Skeletal muscle satellite cell (primary cell): ENCODE results near the gene PALM3.

Source experiments
- H3K27me3 ChIP-seq: 2 replicates; pipeline ENCODE4 v1.7.0; 2013; ENCODE audit warnings: low read length; ENCODE audit not compliant: control insufficient read depth, insufficient read depth
- H3K36me3 ChIP-seq: 2 replicates; pipeline ENCODE4 v1.7.0; 2013; ENCODE audit warnings: mild to moderate bottlenecking, control low read depth, low read length; ENCODE audit not compliant: insufficient read depth
- H3K4me1 ChIP-seq: 2 replicates; pipeline ENCODE4 v1.7.0; 2013; ENCODE audit warnings: low read length; ENCODE audit not compliant: control insufficient read depth, insufficient read depth
- H3K4me2 ChIP-seq: 2 replicates; pipeline ENCODE4 v1.7.0; 2013; ENCODE audit warnings: mild to moderate bottlenecking, low read length
- H3K4me3 ChIP-seq: 2 replicates; pipeline ENCODE4 v1.7.0; 2013; ENCODE audit warnings: low read length
- H3K9ac ChIP-seq: 2 replicates; pipeline ENCODE4 v1.7.0; 2013; ENCODE audit warnings: mild to moderate bottlenecking, low read depth, low read length, moderate library complexity
- H3K9me3 ChIP-seq: replicated peaks from 2 replicates; pipeline ENCODE4 v1.7.0; 2013; ENCODE audit warnings: mild to moderate bottlenecking, control low read depth, low read length

The PALM3 gene

DNA sequence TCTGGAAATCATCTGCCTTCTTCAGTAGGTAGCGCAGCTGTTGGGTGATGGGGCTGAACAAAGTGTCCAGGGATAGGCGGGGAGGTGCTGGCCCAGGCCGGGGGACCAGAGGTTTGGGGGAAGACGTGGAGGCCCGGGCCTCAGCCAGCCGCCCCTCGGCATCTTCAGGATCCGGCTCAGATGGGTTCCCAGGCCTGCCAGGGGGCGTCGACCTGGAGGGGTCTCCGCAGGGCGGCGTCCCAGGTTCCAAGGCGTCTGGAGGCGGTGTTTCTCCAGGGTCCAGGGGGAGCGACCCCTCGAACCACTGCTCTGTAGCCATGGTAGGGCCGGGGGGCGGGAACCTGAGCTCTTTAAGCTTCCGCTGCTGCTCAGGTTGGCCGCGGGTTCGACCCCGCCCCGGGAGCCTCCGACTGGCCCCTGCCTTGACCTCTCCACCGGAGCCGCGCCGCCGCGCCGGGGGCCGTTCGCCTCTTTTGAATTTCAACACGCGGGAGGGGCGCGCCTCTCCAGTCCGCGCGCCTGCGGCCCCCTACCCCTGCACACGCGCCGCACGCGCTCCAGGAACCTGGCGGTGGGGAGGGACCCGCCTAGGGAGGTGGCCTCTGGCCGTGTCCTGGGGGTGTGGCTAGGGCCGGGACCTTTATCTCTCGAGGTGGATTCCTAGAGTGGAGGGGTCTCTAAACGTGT is 23.6 kb upstream of the PALM3 start, which contains the start of gene C19orf67:
TSS of gene C19orf67 (minus strand) at position 475 of the 687 bp plus-strand sequence. CDS start at position 319, 156 bp downstream.
- Histone ChIP-seq H3K9me3 (no peaks in the 10 kb centered on the region), H3K27me3 (no peaks in the 10 kb centered on the region), H3K9ac (no peak within 1 kb of the TSS)

DNA sequence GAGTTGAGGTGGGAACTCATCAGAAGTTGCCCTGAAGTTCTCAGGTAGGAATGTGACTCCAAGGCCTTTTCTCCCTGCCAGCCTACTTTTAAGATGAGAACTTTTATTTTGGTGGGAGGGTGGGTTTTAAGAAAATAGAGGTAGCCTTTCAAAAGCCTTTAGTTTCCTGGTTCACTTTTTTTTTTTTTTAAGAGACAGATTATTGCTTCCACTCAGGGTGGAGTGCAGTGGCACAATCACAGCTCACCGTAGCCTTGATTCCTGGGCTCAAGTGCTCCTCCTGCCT is 20.7 kb upstream of the PALM3 start:
- Histone ChIP-seq H3K9me3 (no peaks in the 10 kb centered on the region), H3K9ac (peak overlapping the region; percentile 88), H3K4me1 (peaks cover 11% of the 10 kb centered on the region), H3K27me3 (no peaks in the 10 kb centered on the region), H3K4me3 (peak overlapping the region; percentile 86), H3K36me3 (peaks cover 3% of the 10 kb centered on the region), H3K4me2 (peak overlapping the region; percentile 99)

More for the DNA sequence above, 23.6 kb upstream of the PALM3 start, which contains the start of gene C19orf67:
- Histone ChIP-seq H3K4me2 (no peak within 1 kb of the TSS), H3K36me3 (peaks cover 14% of the 10 kb centered on the region), H3K4me1 (peaks cover 12% of the 10 kb centered on the region), H3K4me3 (no peak within 1 kb of the TSS)

DNA sequence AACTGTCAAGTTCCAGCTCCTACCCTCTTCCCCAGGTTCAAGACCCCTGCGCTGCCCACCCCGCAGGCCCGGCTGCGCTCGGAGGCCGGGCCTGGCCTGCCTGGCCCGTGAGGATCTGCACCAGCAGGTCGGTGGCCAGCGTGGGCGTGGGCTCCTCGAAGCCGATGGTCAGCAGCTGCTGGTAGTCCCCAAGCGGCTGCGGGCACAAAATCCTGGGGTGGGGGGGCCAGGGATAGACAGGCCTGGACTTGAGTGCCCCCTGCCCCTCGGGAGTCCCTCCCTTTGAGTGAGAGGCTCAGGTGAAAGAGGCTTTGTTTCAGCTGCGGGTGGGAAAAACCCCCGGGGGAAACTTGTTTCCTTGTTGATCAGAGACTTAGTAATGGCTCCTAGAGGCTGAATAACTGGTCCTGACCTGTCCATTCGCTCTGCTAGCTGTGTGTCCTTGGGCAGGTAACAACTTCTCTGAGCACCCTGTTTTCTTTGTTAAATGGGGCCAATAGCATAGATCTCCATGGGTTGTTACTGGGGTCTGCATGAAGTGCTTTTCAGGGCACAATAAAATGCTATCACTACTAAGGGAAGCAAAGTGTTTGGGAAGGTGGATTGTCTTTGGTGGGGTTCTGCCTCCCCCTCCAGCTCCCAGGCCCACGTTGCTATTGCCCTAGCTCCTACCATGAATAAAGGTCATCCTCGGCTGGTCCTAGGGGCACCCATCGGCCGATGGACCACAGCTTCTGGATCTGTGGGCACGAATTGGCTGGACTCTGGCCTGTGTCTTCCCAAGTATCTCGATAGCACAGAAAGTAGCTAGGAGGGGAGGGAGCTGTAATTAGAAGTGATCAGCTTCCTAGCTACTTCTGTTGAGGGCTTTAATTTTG is 20.2 kb upstream of the PALM3 start:
- Histone ChIP-seq H3K9ac (peak overlapping the region; percentile 88), H3K4me3 (peak overlapping the region; percentile 86), H3K4me2 (peak overlapping the region; percentile 99), H3K36me3 (peaks cover 3% of the 10 kb centered on the region), H3K9me3 (no peaks in the 10 kb centered on the region), H3K4me1 (peaks cover 11% of the 10 kb centered on the region), H3K27me3 (no peaks in the 10 kb centered on the region)

DNA sequence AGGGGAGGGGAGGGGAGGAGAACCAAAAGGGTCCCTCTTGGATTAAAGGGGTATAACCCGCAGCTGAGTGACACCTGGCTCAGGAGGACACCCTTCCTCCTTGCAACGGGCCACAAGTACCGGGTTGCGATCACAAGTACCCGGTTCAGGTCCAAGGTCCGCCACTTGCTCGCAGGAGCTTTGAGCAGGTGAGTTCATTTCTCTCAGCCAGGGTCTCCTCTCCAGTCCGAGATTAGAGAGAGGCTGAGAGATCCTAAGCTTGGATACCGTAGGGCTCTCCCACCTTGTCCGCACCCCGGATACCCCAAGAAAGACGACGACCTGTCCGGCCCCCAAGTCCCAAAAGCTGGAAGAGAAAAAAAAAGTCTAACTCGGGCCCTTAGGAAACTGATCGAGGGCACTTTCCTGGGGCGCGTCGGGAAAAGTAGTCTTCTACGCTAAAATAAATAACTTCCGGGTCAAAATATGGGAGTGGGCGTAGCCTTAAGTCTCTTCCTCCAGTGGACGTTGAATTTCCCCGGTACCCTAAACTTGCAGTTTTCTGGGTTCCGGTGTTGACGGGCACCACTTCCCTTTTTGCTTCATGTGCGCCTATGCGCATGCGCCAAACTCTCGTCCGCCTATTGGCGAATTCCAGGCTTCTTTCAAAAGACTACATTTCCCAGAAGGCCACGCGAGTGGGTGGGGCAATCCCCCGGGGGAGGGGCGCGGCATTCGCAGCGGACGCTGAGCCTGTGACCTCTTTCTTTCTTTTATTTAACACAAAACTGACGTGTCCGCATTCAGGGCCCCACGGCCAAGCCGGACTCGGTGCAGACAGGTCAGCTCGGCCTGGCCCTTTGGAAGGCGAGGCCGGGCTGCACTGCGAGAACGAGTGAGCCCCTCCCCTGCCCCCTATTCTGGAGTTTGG is 19.3 kb upstream of the PALM3 start:
- peak overlapping the region; percentile 86 for H3K4me3 ChIP-seq
- no peaks in the 10 kb centered on the region for H3K27me3 ChIP-seq
- no peaks in the 10 kb centered on the region for H3K9me3 ChIP-seq
- H3K4me1 ChIP-seq = peaks cover 11% of the 10 kb centered on the region
- H3K9ac ChIP-seq = peak overlapping the region; percentile 88
- peak overlapping the region; percentile 99 for H3K4me2 ChIP-seq
- H3K36me3 ChIP-seq = no peaks in the 10 kb centered on the region

DNA sequence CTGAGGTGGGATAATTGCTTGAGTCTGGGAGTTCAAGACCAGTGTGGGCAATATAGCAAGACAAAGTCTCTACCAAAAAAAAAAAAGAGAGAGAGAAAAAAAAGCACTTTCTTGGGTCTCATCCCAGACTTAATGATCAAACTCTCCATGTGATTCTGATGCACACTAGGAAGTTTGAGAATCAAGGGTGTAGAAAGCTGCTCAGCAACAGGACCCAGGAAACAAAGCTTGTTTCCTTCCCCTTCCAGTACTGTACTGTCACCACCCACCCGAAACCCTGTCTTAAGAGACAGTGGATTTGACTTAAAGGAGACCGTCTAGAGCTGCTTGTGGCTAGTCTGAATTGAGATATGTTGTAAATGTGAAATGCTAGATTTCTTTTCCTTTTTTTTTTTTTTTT is 16.5 kb upstream of the PALM3 start:
- Histone ChIP-seq H3K4me2 (no peak overlapping the region), H3K4me1 (peaks cover 26% of the 10 kb centered on the region), H3K9me3 (no peaks in the 10 kb centered on the region), H3K27me3 (no peaks in the 10 kb centered on the region), H3K4me3 (no peak overlapping the region), H3K9ac (no peak overlapping the region), H3K36me3 (no peaks in the 10 kb centered on the region)

DNA sequence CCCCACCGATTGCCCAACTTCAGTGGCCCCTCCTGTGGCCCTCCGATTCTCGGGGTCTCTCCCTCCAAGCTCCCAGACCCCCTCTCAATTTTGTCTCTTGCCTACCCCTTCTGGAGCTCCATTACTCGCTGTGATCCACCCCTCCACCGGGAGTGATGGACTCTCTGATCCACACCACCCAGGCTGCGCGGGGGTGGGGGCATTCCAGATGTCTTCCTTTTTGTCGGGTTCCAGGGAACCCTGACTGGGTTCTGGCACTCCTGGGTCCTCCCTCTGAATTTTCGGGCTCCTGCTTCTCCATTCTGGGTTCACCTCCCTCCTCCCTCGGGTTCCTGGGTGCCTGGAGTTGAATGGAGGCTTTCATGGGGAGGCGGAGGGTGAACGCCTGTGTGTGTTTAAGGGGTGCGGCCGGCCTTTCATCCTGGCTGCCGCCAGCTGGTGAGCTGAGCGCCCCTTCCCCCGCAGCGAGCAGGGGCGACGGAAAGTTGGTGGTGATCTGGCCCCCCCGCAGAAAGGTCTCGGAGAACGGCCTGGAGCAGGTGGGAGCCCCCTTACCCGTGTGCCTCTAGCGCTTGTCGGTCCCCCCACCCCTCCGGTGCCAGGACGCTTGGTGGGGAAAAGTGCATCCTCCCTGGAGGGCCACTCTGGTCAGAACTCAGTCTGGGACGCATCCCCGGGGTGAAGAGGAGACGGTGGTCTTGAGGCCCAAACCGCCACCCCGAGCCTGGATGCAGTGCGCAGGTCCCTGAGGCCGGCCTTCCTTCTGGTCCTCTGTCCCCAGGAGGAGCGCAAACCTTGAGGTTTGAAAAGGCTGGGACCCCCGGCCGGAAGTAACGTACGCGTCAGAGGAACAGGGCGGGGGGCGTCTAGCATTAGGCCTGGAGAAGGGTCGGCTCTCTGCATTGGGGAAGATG is 12.3 kb upstream of the PALM3 start:
- H3K9ac ChIP-seq = peak overlapping the region; percentile 74
- H3K9me3 ChIP-seq = no peaks in the 10 kb centered on the region
- peak overlapping the region; percentile 96 for H3K4me2 ChIP-seq
- peak overlapping the region; percentile 76 for H3K4me3 ChIP-seq
- no peaks in the 10 kb centered on the region for H3K36me3 ChIP-seq
- peaks cover 32% of the 10 kb centered on the region for H3K4me1 ChIP-seq
- no peaks in the 10 kb centered on the region for H3K27me3 ChIP-seq

DNA sequence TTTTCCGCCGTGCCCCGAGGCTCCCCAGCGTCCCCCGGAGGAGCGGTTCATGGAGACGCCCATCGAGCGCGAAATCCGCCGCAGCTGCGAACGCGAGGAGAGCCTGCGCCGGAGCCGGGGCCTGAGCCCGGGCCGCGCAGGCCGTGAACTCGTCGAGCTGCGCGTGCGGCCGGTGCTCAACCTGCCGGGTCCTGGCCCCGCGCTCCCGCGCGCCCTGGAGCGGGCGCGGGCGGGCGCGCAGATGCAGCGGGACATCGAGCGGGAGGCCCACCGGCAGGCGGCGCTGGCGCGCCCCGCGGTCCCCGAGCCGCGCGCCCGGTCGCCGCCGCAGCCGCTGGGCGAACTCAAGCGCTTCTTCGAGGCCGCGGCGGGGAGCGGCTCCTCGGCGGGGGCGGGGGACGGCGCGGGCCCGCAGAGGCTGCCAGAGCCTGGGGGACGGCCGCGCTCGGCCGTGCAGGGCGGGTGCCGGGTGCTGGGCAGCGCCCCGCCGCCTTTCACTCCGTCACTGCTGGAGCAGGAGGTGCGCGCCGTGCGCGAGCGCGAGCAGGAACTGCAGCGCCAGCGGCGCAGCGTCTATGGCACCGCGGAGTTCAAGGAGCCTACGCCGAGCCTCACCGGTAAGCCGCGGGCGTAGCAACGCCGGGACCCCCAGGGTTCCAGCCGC is 11.5 kb upstream of the PALM3 start:
- Histone ChIP-seq H3K36me3 (no peaks in the 10 kb centered on the region), H3K9me3 (no peaks in the 10 kb centered on the region), H3K27me3 (no peaks in the 10 kb centered on the region), H3K4me1 (peaks cover 32% of the 10 kb centered on the region), H3K9ac (peak overlapping the region; percentile 74), H3K4me3 (peak overlapping the region; percentile 76), H3K4me2 (peak overlapping the region; percentile 96)

DNA sequence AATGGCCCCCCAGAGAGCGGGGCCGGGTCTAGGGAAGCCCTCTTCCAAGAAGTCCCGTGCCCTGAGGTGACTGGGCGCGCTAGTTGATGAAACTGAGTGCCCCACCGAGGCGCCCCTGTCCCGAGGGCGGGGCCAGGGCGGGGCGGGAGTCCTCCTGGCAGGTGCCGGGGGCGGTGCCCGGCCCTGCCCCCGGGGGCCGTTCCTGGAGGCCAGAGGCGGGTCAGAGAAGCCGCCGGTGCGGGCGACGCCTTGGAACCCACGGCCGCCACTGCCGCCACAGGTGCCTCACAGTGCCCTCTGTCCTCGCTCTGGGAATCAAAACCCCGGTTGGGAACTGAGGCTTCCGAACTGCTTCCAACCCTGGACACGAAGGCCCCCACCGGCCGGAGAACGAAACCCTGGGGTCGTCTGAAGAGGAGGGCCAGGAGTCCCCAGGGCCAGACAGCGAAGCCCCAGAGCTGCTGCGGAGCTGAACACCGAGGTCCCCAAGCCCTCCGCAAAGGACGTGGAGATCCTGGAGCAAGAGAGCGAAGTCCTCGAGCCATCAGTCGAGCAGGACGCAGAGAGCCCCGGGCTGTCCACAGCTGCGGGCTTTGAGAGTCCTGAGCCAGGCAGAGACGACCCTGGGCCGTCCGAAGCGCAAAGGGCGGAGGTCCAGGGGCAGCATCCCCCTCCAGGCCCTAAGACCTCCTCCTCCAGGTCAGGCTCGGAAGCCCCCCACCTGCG is 10.8 kb upstream of the PALM3 start, which contains the start of gene MISP3:
TSS of gene MISP3 (plus strand) at position 252 of the 726 bp plus-strand sequence. CDS start 524 bp downstream, outside the sequence.
- peaks cover 32% of the 10 kb centered on the region for H3K4me1 ChIP-seq
- H3K9me3 ChIP-seq = no peaks in the 10 kb centered on the region
- no peaks in the 10 kb centered on the region for H3K27me3 ChIP-seq
- peak within 1 kb of the TSS; percentile 96 for H3K4me2 ChIP-seq
- H3K4me3 ChIP-seq = peak within 1 kb of the TSS; percentile 76
- H3K9ac ChIP-seq = peak within 1 kb of the TSS; percentile 74
- no peaks in the 10 kb centered on the region for H3K36me3 ChIP-seq

DNA sequence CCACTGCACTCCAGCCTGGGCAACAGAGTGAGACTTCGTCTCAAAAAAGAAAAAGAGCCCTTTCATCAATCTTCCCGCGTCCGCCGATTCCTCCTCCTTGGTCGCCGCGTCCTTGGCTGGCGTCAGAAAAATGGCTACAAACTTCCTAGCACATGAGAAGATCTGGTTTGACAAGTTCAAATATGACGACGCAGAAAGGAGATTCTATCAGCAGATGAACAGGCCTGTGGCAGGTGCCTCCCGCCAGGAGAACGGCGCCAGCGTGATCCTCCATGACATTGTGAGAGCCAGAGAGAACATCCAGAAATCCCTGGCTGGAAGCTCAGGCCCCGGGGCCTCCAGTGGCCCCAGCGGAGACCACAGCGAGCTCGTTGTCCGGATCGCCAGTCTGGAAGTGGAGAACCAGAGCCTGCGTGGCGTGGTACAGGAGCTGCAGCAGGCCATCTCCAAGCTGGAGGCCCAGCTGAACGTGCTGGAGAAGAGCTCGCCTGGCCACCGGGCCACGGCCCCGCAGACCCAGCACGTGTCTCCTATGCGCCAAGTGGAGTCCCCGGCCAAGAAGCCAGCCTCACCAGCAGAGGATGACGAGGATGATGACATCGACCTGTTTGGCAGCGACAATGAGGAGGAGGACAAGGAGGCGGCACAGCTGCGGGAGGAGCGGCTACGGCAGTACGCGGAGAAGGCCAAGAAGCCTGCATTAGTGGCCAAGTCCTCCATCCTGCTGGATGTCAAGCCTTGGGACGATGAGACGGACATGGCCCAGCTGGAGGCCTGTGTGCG is 8.6 kb upstream of the PALM3 start:
- no peak overlapping the region for H3K4me3 ChIP-seq
- H3K27me3 ChIP-seq = no peaks in the 10 kb centered on the region
- H3K9me3 ChIP-seq = no peaks in the 10 kb centered on the region
- H3K4me2 ChIP-seq = no peak overlapping the region
- peaks cover 31% of the 10 kb centered on the region for H3K4me1 ChIP-seq
- no peak overlapping the region for H3K9ac ChIP-seq
- no peaks in the 10 kb centered on the region for H3K36me3 ChIP-seq
